Activated CD4-positive, CD25-positive, alpha-beta regulatory T cell treated with anti-CD3 and anti-CD28 coated beads, Interleukin-2, amount 50 U/mL, for 16 hours (primary cell): ENCODE results near the gene ENPP7.

Experiments used
- DNase-seq: peaks from one replicate; pipeline ENCODE4 v3.0.0-alpha.2; 2020; ENCODE audit warnings: low read depth, low spot score

The ENPP7 gene

DNA sequence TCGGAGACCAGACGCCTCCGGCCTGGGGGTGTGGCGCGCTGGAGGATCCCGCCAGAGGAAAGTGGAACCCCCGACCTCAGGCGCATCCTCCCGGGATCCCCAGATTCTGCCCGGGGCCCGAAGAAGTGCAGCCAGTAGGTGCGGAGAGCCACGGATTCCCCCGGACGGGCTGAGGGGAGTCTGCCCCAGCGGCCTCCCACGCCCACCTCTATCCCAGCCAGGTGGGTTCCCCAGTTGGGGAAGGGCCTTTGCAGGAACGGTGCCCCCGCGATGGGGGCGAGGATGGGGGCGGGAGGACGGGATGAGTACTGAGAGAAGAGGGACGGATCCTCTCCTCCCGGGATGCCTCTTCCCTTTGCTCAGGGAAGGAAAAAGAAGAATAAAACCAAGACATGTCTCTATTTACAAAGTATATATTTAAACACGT, 61.0 kb downstream of the ENPP7 start:
- no peak for DNase-seq
